Astrocyte of the cerebellum (primary cell): ENCODE results near the gene ABCC3.
A peak's percentile ranks its signal among the peaks of the same experiment; 100 is the strongest.

ENCODE experiments used
- DNase-seq: peaks from one replicate; pipeline ENCODE4 v3.0.0-alpha.2; 2011; ENCODE audit warnings: low read depth
- H3K4me3 ChIP-seq: 2 replicates; pipeline ENCODE4 v1.5.1; 2011; ENCODE audit warnings: mild to moderate bottlenecking, low read depth, low read length, moderate library complexity
- in situ Hi-C: cut with HindIII; loops from 2 replicates; pipeline ENCODE4 v1.10.0; 2017; ENCODE audit warnings: low sequenced_read_pairs
- TF ChIP-seq, protein P1 (sequence below): IDR thresholded peaks from 2 replicates; pipeline ENCODE4 v1.5.1; 2012; ENCODE audit warnings: low read length, low read depth, moderate library complexity, mild to moderate bottlenecking; ENCODE audit errors: missing control alignments

The ABCC3 gene

DNA sequence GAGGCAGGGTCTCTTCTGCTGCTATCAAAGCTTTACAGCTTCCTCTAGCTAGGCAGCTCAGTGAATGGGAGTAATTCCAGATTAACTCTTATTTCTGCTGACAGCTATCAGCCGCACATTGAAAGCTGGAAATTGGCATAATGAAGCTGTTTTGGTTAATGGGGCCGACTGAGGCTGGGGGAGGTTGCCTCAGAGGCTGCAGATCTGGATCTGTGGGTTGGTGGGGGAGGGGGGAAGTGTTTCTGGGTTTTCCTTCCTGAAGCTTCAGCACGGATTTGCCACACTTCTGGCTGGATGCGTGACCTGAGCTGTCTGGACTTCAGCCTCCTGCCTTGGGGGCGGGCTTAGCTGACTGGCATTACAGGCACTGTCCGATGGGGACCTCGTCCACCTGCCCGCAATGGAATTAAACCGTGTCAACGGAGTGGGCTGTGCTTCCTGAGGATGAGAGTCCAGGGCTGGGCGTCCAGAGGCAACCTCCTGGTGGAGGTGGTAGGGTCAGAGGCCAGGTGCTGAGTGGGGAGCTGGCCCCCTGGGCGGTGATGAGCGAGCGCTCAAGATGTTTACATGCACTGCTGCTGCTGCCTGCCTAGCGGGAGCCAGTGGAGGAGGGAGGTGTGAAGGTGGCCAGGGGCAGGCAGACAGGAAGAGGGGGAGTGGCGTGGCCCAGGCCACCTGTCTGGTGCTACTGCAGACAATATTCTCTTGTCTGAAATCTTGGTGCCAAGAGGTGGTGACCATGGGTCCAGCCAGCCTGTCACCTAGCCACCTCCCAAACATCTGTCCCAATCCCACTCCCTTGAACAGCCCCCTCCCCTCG lies 6.7 kb upstream of the ABCC3 start:
- H3K4me3 ChIP-seq: no peak overlapping the region
- in situ Hi-C loops: loop anchor here (5.0 kb wide), 2 partner anchors 64 to 66 kb away; partner anchors contain the start of gene CACNA1G
- TF ChIP-seq, protein P1, sequence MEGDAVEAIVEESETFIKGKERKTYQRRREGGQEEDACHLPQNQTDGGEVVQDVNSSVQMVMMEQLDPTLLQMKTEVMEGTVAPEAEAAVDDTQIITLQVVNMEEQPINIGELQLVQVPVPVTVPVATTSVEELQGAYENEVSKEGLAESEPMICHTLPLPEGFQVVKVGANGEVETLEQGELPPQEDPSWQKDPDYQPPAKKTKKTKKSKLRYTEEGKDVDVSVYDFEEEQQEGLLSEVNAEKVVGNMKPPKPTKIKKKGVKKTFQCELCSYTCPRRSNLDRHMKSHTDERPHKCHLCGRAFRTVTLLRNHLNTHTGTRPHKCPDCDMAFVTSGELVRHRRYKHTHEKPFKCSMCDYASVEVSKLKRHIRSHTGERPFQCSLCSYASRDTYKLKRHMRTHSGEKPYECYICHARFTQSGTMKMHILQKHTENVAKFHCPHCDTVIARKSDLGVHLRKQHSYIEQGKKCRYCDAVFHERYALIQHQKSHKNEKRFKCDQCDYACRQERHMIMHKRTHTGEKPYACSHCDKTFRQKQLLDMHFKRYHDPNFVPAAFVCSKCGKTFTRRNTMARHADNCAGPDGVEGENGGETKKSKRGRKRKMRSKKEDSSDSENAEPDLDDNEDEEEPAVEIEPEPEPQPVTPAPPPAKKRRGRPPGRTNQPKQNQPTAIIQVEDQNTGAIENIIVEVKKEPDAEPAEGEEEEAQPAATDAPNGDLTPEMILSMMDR: no peak
- DNase-seq: no peak

DNA sequence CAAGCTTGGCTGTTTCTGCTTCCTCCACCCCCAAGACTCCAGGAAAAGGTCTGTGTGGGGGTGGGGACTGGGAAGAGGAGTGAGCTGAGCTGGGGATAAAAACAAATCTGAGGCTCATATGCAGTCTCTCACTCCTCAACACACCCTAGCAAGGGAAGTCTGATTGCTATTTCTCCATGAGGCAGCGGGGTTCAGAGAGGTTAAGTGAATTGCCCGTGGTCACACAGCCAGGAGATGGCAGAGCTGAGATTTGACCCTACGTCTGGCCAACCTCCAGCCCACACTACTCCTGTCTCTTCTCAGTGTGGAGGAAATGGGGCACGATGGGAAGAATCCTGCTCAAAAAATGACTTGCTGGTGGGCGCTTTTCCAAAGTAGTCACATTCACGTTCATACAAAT lies 4.8 kb upstream of the ABCC3 start:
- H3K4me3 ChIP-seq: no peak overlapping the region
- DNase-seq: no peak
- TF ChIP-seq, protein P1: no peak
- in situ Hi-C loops: loop anchor here (5.0 kb wide), 2 partner anchors 62 to 68 kb away; partner anchors contain the start of gene CACNA1G

DNA sequence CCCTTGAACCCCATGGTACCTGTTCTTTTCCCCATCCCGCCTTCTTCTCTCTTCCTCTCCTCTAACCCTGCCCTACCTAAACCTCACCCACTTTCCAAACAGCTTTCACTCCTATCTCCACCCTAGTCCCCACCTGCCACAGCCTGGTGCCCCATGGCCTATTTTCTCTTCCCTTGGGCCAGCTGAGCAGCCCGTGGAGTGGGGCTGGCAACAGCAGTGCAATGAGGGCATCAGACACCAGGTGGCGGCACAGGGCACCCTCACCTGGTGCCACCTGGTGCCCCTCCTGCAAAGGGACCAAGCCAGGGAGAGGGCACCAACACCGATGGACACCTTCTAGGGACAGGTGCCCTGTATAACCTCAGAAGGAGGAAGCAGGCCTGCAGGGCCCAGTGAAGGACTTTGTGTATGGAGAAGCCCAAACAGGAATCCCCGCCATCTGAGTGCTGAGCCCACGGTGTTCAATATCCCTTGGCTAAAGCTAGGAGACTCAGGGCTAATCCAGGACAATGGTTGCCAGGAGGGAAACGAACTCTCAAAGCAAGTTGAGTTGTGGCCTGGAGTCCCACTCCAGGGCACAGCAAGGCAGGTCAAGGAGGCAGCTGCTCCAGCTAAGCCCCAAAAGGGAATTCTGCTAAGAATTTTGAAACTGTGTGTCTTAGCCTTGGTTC lies 4.0 kb upstream of the ABCC3 start:
- no peak overlapping the region for H3K4me3 ChIP-seq
- TF ChIP-seq, protein P1: peak; percentile 81
- in situ Hi-C loops: no loop called here
- DNase-seq: no peak

DNA sequence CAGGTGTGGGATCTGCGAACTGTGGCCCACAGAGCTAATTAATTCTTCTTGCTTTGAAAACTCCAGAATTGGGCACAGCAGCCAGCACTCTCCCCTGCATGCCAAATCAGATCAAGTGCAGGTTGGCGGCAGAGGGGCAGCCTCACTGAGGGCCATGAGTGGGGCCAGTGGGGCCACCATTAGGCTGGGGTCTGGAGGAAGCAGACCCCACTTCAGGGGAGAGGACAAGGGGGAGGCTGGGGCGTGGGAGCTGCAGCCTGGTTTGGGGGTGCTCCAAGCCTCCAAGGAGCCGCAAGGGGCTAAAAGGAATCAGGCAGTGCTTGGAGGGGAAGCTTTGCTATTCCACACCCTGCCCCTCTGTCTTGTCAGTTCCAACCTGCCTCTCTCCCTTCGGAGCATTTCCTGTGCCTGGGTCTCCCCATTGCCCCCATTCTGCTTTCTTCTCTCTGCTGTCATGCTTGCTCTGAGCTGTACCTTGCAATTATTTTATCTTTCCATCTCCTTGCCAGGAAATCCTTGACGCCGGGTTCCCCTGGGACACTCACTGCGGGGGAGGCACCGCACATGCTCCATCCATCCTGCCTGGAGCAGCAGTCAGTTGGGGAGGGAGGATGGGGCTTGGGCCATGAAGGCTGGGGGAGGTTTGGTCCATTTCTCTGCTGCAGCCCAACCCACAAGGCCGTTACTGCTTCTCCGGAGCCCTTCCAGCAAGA lies 3.3 kb upstream of the ABCC3 start:
- TF ChIP-seq, protein P1: no peak
- in situ Hi-C loops: no loop called here
- H3K4me3 ChIP-seq: no peak overlapping the region
- DNase-seq: no peak

DNA sequence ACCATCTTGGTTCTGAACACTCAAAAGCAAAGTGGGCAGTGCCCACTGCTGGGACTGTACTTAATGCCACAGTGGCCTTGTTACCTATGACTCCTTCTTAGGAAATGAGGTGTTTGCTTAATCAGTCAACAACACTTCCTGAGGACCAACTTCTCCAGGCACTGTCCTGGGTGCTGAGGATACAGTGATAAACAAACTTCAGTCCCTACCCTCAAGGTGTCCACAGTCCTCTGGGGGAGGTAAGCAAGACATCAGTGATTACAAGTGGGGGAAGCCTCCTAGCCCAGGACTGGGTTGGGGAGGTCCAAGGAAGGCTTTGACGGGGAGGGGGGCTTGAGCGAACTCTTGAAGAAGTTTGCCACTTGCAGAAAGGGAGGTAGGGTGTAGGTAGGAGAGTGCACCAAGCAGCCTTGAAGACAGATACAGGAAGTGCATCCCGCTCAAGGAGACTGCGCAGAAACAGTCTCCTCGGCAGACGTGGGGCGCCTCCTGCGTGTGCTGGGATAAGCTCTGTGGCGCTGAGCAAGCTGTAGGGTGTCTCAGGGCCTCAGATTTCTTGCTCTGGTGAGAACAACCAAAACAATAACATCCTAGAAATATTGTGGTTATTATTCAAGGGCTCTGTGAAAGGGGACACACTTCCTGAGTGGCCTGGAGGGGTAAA lies 2.6 kb upstream of the ABCC3 start:
- DNase-seq: no peak
- TF ChIP-seq, protein P1: no peak
- no peak overlapping the region for H3K4me3 ChIP-seq
- in situ Hi-C loops: no loop called here

DNA sequence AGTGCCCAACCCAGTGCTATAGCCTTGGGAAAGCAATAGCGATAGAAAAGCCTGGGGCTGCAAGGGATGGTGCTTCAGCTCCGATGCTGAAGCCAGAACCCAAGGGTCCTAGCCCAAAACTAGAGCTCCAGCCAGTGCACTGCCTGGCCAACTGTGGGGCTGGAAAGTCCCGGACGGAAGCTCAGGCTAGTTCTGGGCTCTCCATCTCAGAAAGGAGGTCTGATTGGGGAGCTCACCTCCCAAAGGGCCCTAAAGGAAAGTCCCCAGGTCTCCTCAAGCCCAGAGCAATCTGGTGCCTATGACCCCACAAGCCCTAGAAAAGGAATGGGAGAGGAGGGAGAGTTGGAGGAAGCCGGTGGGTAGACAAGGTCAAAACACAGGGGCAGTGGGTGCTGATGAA lies 2.0 kb upstream of the ABCC3 start:
- TF ChIP-seq, protein P1: no peak
- no peak overlapping the region for H3K4me3 ChIP-seq
- no peak for DNase-seq
- in situ Hi-C loops: no loop called here
